ENCODE data around the gene RNF208.
A peak's percentile ranks its signal among the peaks of the same experiment; 100 is the strongest.
"Not testable (repeated sequence)": the region's sequence is repeated elsewhere in the genome, so short reads cannot be mapped to it uniquely, and the experiment has no call there.

RNF208 gene

GRCh38 chr9:137252555-137253506 is 30.8 kb upstream of the RNF208 start:
- no peak for DNase-seq

- DNase-seq, result no peak
Observed at GRCh38 chr9:137251490-137252268, 29.6 kb upstream of the RNF208 start.

- no peak for DNase-seq
Observed at GRCh38 chr9:137251194-137251461, 29.1 kb upstream of the RNF208 start, which contains the start of gene STPG3. TSS of gene STPG3 (plus strand) at chr9:137251286. CDS start at chr9:137251287, 1 bp downstream.

DNA sequence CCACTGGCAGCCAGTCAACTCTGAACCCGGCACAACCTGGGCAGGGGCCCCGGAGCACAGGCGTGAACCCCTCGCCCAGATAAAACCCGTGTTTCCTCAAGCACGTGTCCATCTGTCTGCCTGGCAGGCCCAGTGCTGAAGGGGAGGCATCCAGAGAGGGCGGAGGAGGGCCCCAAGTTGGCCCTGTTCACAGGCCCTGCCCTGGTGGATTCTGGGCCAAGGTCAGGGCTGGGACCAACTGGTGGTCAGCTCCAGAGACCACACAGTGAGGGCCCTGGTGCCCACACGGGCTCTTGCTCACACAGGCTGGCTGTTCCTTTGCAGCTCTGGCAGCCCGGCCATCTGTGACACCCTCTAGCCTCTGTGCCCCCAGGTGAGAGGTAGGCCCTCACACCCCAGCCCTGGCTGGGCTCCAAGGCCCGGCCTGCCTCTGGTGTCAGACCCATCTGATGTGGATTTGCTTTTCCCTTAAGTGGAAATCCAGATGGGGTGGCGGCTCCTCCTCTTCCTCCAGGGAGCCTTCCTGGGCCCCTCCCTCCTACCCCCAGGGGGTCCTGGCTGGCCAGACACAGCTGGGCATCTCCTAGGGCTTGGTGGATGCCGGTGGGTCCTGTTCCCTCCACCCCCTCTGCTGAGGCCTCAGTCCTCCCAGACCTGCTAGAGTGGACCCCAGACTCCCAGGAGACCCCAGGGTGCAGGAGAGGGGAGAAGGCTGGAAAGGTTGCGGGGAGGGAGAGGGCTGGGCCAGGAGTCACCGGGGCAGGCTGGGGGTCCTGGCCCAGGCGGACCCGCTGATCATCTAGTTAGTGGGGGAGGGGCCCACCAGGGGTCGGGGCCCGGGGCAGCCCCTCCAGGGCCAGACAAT is 28.5 kb upstream of the RNF208 start:
- DNase-seq, result no peak

GRCh38 chr9:137247916-137248175 is 25.8 kb upstream of the RNF208 start:
- no peak for DNase-seq

GRCh38 chr9:137247135-137247915 is 25.3 kb upstream of the RNF208 start:
- no peak for DNase-seq

DNA sequence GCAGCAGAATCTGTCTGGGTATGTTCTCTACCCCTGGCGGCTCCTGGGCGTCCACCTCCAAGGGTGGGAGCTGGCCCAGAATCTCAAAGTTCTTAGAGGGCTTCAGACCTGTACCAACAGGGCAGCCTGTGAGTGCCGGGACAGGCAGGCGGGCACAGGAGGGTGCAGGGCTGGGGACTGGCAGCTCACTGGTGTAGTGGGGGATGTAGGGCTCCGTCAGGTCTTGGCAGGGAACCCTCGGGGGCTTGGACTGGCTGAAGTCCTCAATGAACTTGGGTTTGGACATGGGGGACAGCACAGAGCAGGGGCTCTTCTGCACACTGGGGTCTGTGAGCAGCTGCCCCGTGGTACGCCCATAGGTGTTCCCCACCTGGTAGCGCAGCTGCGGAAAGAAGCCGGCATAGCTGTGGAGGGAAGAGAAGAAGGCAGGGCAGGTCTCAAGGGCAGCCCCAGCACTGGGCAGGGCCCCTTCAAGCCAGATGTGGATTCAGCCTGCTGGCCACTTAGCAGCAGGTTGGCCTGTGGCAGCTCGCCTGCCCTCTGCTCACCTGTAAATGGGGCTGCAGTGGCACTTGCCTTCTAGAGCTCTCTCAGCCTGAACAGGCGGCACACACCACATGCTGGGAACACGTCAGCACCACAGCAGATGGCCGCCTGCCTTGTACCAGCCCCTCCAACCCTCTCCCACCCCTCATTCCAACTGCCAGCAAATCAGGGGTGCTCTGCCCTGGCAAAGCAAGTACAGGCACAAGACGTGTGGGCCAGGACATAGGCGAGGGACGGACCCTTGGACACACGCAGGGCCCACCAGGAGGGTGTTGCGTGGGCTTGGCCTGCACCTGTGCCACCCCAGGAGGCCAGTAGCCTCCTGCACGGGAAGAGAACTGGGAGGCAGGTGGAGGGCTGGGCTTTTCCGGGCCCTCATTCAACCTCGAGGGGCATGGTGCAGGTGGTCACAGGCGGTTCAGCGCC is 23.7 kb upstream of the RNF208 start:
- no peak for DNase-seq

- no peak for DNase-seq
Observed at GRCh38 chr9:137244486-137245449, 22.7 kb upstream of the RNF208 start.

GRCh38 chr9:137243626-137244485 is 21.8 kb upstream of the RNF208 start:
- no peak for DNase-seq

DNA sequence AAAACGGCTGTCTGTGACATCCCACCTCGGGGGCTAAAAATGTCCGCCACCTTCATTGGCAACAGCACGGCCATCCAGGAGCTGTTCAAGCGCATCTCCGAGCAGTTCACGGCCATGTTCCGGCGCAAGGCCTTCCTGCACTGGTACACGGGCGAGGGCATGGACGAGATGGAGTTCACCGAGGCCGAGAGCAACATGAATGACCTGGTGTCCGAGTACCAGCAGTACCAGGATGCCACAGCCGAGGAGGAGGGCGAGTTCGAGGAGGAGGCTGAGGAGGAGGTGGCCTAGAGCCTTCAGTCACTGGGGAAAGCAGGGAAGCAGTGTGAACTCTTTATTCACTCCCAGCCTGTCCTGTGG is 21.2 kb upstream of the RNF208 start:
- not testable (repeated sequence) for DNase-seq

DNA sequence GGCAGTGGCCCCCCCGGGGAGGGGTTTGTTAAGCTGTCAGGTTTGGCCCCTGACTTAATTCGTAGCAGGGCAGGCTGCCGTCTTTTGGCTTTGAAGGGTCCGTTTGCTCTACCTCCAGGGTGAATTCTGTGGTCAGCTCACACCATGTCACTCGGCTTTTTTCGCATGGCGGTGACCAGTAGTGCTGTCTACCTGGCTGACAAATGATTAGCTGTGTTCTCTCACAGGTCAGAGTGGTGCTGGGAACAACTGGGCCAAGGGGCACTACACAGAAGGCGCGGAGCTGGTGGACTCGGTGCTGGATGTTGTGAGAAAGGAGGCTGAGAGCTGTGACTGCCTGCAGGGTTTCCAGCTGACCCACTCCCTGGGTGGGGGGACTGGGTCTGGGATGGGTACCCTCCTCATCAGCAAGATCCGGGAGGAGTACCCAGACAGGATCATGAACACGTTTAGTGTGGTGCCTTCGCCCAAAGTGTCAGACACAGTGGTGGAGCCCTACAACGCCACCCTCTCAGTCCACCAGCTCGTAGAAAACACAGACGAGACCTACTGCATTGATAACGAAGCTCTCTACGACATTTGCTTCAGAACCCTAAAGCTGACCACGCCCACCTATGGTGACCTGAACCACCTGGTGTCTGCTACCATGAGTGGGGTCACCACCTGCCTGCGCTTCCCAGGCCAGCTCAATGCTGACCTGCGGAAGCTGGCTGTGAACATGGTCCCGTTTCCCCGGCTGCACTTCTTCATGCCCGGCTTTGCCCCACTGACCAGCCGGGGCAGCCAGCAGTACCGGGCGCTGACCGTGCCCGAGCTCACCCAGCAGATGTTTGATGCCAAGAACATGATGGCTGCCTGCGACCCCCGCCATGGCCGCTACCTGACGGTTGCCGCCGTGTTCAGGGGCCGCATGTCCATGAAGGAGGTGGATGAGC is 20.5 kb upstream of the RNF208 start:
- DNase-seq, result no peak

GRCh38 chr9:137241490-137242268 is 19.6 kb upstream of the RNF208 start:
- DNase-seq, result peak; percentile 71

DNA sequence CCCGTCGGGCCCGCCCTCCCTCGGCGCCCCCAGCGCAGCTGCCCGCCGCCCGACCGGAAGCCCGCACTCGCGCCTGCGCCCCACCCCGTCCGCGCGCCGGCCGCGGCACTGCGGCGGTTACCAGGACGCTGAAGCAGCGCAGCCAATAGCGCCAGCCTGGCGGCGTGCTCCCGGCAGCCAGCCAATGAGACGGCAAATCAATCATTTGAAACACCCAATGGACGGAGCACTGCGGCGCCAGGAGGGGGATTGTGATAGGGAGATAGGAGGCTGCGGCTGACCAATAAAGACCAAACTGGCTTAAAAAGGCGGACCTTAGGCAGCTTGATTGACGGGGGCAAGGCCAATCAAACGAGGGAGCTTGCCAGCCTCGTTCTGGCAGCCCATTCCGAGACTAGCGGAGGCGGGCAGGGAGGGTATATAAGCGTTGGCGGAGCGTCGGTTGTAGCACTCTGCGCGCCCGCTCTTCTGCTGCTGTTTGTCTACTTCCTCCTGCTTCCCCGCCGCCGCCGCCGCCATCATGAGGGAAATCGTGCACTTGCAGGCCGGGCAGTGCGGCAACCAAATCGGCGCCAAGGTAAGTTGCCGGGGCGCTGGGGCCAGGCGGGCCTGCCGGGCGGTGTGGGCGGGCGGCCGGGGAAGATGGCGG is 18.9 kb upstream of the RNF208 start, which contains the start of gene TUBB4B:
Gene TUBB4B (plus strand): TSS at position 447 of the 649 bp plus-strand sequence. CDS start 74 bp downstream, at position 521.
- DNase-seq, result peak; percentile 97

- DNase-seq, result peak; percentile 77
Observed at GRCh38 chr9:137240318-137240840, 18.3 kb upstream of the RNF208 start.

DNA sequence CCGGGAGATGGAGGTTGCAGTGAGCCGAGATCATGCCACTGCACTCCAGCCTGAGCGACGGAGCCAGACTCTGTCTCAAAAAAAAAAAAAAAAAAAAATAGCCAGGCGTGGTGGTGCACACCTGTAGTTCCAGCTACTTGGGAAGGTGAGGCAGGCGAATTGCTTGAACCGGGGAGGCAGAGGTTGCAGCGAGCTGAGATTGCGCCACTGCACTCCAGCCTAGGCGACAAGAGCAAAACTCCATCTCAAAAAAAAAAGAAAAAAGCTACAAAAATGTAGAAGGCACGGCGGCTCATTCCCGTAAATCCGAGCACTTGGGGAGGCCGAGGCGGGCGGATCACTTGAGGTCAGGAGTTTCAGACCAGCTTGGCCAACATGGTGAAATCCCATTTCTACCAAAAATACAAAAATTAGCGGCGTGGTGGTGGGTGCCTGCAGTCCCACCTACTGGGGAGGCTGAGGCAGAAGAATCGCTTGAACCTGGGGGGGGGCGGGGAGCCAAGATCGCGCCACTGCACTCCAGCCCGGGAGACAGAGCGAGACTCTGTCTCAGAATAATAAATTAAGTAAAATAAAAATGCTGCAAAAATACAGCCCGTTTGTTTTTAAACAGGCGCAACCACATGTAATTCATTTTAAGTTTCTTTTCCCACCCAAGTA is 17.6 kb upstream of the RNF208 start:
- DNase-seq, result not testable (repeated sequence)
